ENCODE data around the gene CITED2.

The CITED2 gene

GRCh38 chr6:139381216-139381865 is 6.9 kb upstream of the CITED2 start:
- no peak for DNase-seq (ENCODE audit: low spot score)

DNA sequence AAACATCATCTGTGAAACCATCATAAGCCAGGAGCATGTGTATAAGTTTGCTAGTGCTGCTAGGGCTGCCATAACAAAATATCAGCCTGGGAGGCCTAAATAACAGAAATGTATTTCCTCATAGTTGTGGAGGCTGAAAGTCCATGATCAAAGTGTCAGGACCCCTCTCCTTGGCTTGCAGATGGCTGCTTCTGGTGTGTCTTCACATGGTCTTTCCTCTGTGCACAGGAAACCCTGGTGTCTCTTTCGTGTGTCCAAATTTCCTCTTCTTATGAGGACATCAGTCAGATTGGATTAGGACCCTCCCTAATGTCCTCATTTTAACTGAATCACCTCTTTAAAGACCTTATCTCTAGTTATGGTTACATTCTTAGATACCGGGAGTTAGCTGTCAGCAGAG is 6.2 kb upstream of the CITED2 start:
- DNase-seq (ENCODE audit: low spot score) = no peak

- no peak for DNase-seq (ENCODE audit: low spot score)
These were observed 5.7 kb upstream of the CITED2 start for GRCh38 chr6:139380168-139380567.

DNA sequence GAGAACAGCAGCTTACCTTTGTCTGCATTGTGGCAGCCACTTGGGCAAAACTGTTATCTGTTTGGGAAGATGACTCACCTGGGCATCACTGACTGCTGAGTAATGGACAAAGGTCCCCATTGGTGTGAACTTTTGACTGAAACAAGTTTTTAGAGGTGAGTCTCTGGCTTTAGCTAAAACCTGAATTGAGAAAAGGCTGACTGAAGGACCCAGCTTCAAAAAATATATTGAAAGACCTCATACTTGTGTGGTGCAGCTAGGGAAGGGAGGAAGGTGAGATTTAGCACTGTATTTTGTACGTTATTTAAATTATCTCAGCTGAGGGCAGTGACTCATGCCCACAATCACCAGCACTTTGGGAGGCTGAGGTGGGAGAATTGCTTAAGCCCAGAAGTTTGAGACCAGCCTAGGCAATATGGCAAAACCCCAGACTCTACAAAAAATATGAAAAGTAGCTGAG is 4.5 kb upstream of the CITED2 start:
- DNase-seq (ENCODE audit: low spot score) = no peak

- DNase-seq (ENCODE audit: low spot score) = no peak
These were observed 3.8 kb upstream of the CITED2 start for GRCh38 chr6:139378226-139378625.

DNA sequence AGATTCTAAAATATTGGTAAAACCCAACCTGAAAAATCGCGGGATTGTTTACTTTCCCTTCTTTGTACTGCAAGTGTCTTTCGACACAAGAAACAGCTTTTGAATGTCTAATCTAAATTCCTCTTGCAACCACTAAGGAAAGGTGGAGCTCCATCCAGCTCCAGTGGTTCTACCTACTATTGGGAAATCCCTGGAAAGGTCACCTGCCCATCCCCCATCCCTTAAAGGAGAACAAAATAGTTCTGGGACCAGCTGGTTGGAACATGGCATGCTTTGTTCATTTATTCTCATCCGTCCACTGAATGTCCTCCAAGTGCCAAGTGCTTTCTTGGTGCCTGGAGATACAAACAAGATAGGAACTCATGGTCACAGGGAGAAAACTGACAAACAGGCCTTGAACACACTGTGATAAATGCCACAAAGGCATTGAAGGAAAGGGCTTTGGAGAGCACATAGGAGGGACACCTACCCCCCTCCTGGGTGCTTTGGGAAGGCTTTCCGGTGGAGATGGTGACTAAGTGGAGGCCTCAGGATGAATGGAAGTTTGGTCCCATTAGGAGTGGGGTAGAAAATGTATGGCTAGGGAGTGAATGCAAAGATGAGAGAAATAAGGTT is 2.3 kb upstream of the CITED2 start:
- no peak for DNase-seq (ENCODE audit: low spot score)

DNA sequence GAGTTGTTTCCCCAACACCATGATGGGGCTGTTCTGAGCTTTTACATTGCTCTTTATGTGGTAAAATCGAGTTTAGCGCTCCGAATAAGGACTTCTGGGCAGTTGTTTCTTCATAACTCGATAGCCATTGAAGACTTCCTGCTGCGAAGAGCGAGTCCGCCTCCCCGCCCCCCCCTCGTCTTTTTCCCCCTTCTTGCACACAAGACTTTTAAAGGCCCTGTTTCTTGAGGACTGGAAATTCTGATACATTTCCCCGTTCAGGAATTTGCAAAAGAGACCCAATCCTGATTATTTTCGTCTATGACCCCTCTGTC is 1.5 kb upstream of the CITED2 start:
- DNase-seq (ENCODE audit: low spot score) = no peak

- DNase-seq (ENCODE audit: low spot score) = peak; percentile 94
These were observed 973 bp upstream of the CITED2 start for GRCh38 chr6:139375226-139376016.

DNA sequence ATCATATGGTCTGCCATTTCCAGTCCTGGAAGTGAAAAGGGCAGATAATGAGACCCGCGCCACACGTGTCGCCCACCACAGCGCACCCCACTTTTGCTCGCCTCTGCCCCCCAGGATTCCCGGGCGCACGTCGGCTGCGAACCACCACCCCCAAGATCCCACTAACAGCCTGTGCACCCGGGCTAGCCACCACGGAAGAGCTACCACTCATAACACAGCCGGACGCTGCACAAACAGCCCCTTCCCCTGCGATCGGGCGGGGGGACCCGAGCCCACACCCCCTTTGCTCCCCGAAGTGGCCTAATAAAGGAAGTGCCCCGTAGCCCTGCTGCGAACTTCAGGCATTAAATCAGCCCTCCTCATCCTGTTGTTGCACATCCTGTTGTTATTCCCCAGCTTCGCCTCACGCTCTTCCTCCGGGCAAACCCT is 506 bp downstream of the CITED2 start:
- no peak for DNase-seq (ENCODE audit: low spot score)

GRCh38 chr6:139373154-139373927 is 1.1 kb downstream of the CITED2 start:
- peak; percentile 70 for DNase-seq (ENCODE audit: low spot score)

DNA sequence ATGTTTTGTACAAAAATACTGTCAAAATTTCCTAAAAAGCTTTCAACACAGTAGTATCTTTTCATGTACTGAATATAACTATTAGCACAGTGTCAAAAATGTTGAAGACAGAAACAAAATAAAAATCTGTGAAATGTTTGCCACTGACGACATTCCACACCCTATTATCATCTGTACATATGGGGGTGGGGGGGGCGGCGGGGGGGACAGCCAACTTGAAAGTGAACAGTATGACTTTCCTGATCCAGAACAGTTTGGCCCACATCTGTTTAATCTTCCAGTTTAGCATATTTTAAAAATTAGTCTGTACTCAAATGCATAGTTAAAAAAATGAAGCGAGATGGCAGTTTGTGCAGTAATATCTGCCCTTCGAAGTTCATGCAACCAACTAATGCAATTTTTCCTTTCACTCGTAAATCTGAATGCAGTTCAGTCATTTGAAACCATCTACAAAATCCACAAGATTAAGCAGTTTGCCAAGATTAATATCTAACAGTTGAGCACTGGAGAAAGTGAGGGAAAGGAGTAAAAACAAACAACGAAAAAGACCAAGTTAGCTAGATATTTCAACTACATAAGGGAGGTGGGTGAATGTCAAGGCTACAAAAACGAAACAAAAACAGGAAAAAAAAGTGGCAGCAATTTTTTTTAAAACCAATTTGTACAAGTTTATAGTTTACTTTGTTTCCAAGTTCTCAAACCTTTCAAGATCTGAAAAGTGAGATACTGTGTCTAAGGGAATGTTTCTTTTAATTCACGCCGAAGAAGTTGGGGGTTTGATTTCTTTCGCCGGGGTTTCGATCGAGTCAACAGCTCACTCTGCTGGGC is 1.9 kb downstream of the CITED2 start:
- DNase-seq (ENCODE audit: low spot score) = no peak

DNA sequence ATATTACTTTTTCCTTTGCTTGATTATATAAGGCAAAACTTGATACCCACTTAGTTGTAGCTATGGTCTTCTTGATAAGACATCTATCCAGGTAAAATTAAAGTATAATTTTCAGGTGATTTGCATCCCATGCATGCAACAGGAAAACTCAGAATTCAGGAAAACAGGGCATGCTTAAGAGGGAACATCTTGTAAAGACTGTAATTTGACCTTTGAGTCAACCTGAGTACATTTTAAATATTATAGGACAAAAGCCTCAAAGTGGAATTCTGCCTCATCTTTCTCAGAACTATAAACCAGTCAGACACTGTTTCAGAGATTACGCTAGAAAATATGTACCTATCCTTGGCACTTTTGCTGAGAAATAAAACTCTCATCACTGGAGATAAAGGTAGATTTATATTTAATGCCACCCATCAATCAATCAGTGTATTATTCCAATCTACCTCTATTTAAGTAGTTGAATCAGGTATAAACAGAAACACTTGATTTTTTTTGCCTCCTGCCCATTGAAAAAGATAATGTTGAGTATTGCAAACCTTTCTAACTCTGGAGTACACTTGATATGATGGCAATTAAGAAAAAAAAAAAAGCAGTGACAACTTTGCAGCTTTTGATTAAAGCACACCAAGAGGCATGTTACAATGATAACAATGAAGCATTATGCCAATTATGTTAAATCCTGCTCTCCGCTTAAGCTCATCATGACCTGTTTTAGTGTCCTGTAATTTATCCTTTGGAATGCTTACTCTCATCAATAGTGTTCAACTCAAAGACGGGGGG is 2.8 kb downstream of the CITED2 start:
- DNase-seq (ENCODE audit: low spot score) = no peak

GRCh38 chr6:139370999-139371345 is 3.5 kb downstream of the CITED2 start:
- no peak for DNase-seq (ENCODE audit: low spot score)

DNA sequence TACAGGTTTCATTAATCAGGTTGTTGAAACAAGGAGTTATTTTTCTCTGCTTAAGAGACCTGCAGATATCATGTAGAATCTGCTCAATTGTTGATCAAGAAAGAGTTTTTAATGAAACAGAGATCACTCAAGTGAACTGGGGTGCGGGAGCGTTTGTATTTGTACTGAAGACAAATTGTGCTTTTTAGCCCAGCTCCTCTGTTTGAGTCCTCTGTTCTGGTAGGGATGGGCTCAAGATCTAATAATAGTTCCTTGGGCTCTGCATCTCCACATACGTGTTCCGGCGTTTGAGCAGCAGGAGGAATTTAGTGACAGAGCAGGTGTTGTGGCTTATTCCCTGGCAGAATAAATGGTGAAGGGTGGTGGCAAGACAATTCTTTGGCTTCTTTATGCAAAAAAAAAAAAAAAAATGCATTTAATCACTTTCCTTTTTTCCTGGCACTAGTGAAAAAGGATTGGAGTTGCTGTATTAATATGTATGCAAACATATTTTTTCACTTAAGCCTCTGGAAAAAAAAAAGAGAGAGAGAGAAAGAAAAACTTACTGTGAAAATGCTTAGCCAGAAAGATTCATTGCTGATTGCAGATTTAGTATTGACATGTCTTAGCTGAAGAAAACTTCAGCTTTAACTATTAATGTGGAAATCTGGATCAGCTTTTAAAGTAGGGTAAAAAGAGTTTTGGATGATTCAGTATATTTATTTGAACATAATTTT is 4.0 kb downstream of the CITED2 start:
- DNase-seq (ENCODE audit: low spot score) = no peak

- DNase-seq (ENCODE audit: low spot score) = no peak
These were observed 4.7 kb downstream of the CITED2 start for GRCh38 chr6:139369568-139370282.

DNA sequence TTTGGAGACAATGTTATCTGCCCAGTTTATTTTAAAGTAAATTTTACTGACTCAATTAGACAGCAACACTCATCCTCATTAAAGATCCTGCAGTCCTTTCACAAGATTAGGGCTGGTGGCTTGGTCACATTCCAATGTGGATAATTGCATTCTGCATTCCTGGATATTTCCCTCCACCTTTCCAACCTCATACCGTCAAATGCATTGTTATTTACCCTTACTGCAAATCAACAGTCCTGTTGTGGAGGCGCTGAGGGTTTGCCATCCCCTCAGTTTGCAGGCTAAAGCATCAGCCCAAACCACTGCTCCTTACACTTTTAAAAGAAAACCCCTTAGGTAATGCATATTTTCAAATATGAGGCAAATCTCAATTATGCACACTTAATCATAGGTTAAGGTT is 5.4 kb downstream of the CITED2 start:
- DNase-seq (ENCODE audit: low spot score) = no peak

- no peak for DNase-seq (ENCODE audit: low spot score)
These were observed 5.8 kb downstream of the CITED2 start for GRCh38 chr6:139368661-139369060.

DNA sequence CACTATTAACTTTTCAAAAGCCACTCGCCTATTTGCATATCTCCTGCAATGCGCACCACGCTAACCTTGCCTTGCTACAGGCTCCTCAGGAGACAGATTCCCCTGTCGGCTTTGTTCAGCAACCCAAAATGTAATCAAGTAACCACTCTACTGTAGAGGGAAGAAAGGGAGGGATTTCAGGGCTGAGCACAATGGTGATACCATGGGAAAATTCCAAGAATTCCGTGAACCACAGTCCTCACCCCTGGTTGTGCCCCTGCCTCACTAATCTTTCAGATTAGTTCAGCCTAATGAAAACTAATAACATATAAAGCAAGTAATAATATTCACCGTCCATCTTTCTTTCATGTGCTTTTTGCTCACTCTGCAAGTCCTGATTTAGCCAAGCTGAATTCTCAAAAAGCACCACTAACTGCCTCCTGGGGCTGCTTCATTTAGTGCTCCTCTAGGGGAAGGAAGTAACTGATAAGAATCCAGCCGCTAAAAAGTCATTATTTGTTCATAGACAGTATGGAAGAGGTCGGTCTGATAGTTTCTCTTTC is 6.6 kb downstream of the CITED2 start:
- peak; percentile 74 for DNase-seq (ENCODE audit: low spot score)

- DNase-seq (ENCODE audit: low spot score) = no peak
These were observed 9.5 kb downstream of the CITED2 start for GRCh38 chr6:139364982-139365379.
